Measurements from ENCODE around the gene KDM2B.
"Not testable (repeated sequence)": the region's sequence is repeated elsewhere in the genome, so short reads cannot be mapped to it uniquely, and the experiment has no call there.

The KDM2B gene

DNA sequence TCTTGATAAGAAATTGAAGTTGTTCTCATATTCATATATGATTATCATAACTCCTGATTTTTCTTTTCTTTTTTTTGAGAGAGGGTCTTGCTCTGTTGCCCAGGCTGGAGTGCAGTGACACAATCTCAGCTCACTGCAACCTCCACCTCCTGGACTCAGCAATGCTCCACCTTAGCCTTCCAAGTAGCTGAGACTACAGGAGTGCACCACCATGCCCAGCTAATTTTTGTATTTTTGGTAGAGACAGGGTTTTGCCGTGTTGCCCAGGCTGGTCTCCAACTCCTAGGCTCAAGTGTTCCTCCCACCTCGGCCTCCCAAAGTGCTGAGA is 2.5 kb upstream of the KDM2B start:
- not testable (repeated sequence) for DNase-seq

DNA sequence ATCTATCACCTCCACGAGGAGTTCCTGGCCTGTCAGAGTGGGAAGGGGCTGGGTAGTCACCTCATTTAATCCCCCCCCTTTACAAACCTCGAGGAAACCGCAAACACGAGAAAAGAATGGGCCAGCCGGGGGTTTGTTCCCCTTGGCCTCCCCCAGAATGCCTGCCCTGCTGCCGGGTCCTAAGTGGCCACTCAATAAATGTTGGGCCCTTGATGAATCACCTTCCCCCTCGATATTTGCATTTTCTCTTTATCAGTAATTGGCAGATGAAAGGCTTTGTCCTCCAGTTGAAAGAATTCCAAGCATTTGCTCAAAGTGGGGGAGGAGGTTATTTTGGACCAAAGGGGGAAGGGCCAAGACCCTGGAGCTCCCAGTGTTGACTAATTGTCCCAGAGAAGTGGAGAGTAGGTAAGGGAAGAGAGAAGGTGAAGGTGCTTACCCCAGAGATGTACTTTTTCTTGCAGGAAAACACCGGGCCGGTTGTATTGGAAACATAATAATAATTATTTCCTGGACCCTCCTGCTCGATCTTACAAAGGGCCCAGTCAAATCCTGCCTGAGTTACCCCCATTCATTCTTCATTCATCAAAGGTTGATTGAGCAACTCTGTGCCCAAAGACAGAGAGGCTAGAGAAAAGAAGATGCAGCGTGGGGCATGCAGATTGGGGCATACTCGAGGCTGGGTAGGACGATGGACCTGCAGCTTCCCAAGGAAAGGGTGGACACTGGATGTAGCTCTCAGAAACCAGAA is 1.9 kb upstream of the KDM2B start:
- DNase-seq: no peak

DNA sequence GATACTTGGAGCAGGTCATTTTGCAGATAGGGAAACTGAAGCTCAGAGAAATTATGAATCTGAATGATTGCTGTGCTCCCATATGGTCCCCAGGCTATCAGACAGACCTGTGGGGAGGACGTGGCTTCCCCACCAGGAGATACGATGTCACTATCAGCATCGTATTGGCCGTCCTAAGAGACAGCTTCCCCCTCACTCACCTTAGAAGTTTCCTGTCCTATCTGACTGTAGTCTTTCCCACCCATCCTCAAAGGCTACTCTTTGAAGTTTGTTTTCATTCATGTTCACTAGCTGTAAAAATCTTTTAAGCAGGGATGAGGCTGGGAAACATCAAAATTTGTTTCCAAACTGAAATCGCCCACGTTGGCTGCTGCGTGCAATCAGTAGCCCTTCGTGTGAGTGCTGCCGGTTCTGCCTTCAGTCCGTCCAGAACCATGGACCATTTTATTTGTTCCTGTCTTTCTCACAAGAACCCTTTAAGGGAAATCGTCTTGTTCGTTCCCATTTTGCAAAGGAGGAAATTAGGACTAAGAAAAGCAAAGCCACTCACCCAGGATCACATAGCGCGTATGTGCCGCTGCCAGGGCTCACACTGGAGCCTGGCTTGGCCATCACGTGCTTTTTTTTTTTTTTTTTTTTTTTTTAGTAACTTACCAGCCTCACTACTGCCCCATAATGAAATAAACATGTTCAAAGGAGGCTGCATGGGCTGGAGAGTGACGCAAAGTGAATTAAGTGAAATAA is 1.0 kb upstream of the KDM2B start:
- peak; percentile 48 for DNase-seq

DNA sequence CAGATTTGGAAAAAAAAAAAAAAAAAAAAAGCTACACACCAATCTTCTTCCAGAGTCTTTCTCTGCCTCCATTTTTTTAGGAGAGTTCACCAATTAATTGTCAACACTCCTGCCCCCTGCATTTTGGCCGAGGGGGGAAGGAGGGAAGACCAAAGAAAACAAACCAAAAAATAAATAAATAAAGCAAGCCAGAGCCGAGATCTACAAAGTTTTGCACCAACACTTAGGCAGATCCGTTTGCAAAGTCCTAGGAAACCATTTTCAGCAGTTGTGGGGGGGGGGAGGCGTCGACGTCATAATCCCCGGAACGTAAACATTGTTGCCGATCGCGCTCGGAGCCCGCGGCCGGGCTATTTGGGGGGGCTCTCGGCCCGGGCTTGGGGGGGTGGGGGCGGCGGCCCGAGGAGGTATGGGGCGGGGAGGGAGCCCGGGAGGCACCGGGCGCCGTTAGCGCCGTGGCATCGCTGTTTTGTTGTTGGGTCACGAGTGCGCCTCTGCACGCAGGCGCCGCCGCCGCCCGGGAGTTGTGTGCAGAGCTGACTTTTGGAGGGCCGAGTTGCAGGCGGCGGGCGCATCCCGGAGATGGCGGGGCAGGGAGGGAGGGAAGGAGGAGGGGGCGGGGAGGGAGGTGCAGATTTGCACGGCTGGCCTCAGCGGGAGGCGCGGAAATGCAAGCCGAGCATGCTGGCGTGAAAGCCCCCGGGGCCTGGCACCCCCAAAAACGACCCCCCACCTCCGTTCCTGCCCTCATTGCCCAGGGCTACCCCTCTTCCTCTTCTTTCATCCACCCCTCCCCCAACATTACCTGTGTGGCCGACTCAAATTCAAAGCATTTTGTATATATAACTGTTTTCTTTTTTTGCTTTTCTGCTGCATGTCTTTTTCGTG is 598 bp downstream of the KDM2B start:
- DNase-seq: peak; percentile 83

- peak; percentile 50 for DNase-seq
Observed at GRCh38 chr12:121579190-121579791, 1.5 kb downstream of the KDM2B start.

DNA sequence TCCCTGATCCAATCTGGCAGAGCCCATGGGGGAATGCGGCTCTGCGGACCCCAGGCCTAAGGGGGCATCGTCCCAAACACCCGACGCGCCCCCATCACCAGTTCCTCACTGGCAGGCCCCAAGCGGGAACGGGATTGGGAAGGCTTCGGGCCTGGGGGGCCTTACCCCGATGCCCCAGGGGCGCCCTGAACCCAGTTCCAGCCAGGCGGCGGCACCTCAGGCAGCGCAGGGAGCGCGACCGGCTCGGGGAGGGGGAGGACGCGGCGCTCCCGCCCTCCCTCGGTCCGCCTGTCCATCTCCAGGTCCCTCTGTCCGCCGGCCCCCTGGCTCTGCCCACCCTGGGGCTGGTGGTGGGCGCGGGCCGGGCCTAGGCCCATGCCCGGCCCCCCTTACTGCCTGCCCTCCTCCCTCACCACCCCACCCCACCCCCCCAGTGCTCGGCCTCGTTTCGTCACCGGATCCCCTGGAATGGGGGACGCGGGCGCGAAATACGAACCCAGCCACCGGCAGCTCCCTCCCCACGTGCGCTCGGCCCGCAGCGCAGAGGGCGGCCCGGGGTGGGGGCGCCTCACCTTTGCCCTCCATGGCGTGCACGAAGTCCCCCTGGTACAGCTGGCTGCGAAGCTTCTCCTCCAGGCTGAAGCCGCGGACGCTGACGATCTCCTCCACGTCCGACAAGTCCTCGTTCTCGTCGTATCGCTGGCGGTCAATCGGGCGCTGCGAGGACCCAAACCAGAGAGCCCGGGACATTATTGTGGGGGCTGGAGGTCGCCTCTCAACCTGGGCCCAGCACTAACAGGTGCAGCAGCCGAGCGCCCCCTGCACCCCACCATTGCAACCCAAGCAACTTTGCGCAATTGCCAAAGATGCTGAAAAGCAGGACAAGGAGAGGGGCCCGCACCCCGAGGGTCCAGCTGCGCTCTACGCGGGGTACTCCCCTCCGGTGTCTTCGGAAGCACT is 2.3 kb downstream of the KDM2B start:
- peak; percentile 29 for DNase-seq

DNA sequence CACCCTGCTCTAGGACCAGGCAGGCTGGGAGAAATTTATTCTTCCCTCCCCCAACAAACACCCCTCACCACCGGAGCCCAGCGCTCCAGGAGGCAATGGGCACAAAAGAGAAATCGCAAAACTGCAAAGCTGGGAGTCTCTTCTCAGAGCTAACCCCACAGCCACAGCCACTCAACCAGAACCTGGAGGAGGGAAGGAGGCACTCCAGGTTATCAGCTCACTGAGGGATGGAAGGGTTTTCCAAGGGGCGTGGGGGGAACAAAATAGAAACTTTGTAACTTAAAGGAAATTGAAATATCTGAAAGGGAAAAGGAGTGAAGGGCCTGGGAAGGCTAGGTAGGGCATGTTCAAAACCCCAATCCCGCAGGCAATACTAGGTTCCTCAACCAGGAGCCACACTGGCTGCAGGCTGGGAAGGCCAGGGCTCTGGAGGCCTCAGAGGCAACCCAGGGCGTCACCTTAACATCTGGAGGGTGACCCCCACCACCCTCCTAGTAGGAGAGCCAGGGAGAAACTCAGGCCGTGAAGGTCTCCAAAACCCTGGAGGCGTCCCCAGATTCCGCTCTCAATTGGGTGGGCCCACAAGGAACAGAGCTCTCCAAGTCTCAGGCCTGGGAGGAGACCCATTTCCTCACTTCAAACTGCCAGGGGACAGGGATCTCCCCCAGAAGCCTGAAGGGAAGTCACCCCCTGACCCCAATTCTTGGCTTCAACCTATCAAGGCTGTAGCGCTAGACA is 3.2 kb downstream of the KDM2B start:
- DNase-seq: no peak

GRCh38 chr12:121576851-121577391 is 3.9 kb downstream of the KDM2B start:
- no peak for DNase-seq

- no peak for DNase-seq
Observed at GRCh38 chr12:121575952-121576625, 4.7 kb downstream of the KDM2B start.

- DNase-seq: no peak
Observed at GRCh38 chr12:121575051-121575450, 5.8 kb downstream of the KDM2B start.

DNA sequence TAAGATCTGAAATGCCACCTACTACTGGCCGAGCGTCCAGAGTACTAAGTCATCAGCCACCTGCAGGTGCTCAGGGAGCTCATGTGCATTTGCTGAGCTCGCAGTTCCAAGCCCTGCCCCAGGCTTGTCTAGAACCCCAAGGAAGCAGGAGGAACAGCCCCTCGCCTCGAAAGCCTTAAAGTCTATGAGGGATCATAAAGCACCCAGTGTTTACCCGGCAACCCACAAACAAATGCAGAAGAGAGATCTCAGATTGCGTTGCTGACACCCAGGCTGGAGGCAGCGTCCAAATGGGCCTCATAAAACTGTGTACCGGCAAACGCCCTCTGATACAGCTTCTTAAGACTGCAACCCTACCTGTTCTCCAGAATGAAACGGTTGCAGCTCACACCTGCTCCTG is 6.8 kb downstream of the KDM2B start:
- no peak for DNase-seq

GRCh38 chr12:121571920-121572319 is 8.9 kb downstream of the KDM2B start:
- no peak for DNase-seq

DNA sequence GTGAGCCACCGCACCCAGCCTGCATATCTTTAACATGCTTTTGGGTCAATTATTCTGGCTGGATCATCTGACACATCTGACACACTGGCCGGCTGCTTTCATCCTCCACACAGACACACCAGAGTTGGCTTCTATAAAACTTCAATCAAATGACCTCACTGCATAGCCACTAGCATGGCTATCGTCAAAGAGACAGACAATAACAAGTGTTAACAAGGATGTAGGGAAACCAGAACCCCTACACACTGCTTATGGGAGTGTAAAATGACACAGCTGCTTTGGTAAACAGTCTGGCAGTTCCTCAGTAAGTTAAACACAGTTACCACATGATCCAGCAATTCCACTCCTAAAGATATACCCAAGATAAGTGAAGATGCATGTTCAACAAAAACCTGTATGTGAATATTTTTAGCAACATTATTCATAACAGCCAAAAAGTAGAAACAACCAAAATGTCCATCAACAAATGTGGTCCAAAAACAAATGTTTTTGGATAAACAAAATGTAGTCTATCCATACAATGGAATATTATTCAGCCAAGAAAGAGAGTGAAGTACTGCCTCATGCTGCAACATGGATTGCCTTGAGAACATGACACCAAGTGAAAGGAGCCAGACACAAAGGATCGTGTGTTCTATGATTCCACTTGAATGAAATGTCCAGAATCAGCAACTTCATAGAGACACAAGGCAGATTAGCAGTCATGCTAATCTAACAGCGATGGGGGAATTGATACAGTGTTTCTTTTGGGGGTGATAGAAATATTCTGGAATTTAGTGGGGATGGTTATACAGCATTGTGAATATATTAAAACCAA is 10.1 kb downstream of the KDM2B start:
- no peak for DNase-seq

DNA sequence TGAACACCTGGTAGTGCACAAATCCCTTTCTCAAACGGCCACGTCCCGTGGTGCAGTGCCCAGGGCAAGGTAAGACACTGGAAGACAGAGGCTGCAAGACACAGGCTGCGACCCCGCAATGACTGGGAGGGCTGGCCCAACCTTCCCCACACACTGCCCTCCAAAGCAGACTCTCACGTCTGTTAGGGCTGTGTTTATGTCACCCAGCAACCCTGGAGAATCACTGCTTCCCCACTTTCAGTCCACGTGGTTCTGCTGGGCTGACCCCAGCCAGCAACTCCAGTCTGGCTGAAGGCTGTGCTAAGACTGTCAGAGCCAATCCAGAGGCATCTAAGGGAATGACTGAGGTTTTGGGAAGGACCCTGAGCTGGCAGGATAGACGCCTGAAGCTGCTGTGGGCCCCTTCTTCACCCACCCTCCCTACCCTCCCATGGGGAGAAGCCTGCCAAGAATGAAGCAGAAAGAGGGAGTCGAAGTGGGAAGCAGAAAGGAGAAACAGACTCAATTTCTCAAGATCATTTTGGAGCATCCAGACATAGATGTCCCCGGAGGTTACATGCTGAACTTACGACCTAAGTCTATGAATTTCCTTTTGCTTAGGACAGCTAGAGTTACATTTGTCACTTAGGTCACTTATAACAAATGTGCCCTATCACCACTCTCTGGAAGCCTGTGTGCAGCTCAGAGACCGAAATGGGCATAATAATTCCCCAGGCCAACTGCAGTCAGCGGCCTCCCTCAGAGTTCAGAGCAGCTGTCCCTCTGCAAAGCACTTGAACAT is 11.7 kb downstream of the KDM2B start:
- DNase-seq: no peak

DNA sequence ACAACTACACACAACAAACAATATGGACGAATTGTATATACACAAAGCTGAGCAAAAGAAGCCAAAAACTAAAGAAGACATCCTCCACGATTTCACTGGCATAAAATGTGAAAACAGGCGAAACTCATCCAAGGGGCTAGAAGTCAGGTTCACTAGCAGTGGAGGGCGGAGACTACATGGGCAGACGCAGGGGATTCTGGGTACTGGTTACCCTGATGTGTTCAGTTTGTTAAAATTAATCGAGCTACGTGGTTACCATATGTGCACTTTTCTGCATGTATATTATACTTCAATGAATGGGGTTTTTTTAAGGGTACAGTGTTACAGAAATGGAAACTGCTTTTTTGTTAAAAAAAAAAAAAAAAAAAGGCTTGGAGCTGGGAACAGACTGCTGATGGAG is 12.3 kb downstream of the KDM2B start:
- no peak for DNase-seq

DNA sequence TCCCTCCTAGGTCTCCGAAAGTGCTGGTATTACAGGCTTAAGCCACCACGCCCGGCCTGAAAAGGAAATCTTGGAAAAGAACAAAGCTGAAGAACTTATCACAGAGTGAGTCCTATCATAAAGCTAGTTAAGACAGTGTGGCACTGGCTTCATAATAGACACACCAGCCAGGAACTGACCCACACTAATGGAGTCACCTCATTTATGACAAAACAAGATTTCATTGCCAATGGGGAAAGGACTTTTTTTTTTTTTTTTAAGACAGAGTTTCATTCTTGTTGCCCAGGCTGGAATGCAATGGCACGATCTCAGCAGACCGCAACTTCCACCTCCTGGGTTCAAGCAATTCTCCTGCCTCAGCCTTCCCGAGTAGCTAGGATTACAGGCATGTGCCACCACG is 15.7 kb downstream of the KDM2B start:
- DNase-seq: no peak

DNA sequence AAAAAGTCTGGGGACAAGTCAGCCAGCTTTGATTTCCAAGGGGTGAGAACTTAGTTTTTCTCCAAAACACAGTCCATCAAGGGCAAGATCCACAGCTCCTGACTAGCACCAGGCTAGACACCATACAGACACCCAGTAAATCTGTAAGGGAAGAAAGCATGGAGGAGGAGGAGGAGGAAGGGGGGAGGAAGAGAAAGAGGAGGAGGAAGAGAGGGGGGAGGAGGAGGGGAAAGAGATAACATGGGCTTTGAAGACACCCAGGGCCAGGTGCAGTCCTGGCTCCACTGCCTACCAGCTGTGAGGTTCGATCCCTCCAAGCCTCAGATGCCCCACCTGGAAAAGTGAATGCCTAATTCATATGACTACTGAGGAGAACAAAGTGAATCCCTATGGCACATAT is 18.3 kb downstream of the KDM2B start:
- DNase-seq: no peak

- no peak for DNase-seq
Observed at GRCh38 chr12:121561009-121561395, 19.8 kb downstream of the KDM2B start.
